GM21529 (cell line): Measurements from ENCODE around the gene CCDC186.
"Not testable (repeated sequence)": the region's sequence is repeated elsewhere in the genome, so short reads cannot be mapped to it uniquely, and the experiment has no call there.

Source experiments
- ATAC-seq: cut with Tn5 transposase; IDR thresholded peaks from one replicate; pipeline ENCODE4 v1.9.1; 2021; ENCODE audit not compliant: unreplicated experiment

The CCDC186 gene

DNA sequence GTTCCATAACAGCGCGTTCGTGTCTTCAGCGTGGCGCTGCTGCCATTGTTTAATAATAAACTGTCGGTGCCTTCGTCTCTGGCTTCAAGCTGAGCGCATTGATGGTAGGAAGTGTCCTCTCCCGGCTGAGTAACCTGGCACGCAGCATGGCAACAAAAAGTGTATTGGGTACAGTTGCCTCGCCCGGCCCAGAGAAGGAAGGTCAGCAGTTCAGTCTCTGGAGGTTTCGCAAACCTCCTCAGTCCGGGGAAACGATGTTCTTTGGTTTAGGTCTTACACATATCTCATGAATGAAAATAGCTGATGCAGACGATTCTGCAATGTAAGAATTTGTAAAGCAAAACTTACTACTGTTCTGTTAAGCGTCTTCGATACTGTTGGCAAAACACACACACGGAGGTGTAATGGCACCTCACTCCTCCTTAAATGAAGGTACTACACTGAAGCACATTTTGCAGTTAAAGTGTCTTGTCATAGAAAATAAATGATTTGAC lies 739 bp upstream of the CCDC186 start:
- ATAC-seq = peak; percentile 13

DNA sequence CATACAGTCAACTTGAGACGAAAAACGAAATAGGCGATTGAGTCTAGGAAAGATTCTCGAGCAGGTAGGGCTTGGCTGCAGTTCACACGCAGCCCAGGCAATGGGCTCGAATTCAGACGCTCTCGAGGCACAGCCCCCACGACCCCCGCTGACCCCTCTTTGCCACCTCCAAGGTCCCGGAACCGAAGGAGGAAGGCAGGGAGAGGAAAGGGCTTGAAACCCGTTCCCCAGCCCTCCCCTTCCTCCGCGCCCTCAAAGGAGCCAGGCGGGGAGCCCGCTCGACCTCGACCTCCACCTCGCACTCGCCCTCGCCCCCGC lies 441 bp downstream of the CCDC186 start:
- ATAC-seq = peak; percentile 2

DNA sequence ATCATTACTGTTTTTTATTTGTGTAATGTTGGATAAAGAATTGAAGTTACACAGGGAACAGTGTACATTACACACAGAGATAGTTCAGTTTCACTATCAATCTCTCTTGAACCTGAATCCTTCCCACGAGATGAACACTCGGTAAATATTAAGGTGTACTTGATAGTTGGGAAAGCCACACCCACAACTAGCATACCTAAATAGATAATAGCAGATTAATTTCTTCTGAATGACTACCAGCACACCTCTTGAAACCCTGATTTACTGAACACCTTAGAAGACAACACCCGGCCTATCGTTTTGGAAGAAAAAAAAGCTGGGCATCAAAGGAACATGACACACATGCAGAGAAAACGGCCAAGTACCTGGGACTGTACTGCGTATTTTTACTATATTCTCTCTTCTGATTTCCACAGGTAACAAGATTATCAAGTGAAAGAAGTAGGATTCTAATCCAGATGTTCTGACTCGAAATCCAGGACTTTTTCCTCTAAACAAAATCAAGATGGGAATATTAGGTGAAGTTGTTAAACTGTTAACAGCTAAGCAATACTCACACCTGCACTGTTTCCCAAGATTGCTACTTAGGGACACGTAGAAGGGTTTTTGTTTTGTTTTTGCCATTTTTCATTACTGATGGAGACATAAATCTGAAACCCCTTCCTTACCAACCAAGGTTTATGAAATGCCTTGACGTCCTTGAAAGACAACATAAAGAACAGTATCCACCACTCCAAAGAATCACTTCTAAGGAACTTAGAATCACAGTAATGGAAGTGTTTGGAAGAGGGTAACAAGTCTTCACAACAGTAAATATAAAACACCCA lies 1.0 kb downstream of the CCDC186 start:
- no peak for ATAC-seq

DNA sequence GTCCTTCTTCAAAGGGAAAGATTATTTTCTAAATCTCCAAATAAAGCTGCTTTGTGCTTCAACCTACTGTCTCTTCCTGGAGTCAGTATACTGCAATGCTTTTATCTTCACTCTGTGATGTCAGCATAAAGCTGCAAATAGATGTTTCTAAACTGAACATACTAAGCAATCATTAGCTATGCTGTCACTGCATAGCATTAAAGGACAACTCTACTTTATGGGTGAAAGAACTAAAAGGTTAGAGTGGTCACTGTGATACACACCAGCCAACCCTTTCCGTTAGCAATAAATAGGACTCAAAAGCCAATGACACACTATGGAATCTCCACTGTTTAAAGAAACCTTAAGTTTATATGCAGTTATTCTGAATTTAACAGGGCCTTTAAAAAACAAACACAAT lies 1.8 kb downstream of the CCDC186 start:
- no peak for ATAC-seq

DNA sequence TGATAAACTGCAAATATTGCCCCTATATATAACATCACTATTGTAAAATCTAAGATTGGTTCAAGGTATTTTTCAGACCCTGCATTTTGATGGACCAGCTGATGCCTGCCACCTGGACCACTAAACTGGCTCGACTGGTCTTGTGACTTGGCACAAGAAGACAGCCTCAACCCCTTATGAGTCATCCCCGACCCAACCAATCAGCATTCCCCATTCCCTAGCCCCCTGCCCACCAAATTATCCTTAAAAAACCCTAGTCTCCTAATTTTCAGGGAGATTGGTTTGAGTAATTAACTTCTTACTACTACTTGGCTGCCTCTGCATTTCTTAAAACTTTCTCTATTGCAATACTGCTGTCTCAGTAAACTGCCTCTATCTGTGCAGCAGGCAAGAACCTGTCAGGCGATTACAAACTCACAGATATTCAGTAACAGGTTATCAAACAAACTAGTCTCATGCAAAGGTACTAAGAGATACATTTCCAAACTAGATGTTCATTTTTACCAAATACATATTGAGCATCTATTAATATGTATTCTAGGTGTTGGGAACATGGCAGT lies 5.5 kb downstream of the CCDC186 start:
- ATAC-seq = no peak

DNA sequence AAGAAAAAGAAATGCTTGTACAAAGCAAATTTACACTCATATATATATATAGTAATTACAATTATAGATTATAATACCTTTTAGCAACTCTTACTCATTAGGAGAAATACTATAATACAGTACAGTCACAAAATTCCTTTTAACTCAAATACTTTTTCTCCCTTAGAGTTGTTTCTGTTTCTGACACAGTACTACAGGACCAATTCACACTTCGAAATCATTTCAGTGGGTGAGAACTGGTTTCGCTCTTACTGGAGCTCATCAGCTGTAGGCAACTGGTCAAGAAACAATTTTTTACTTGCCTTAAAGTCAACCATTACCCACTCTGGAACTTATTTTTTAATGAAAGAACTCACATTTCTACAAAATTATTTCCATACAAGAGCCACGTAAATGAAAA lies 6.0 kb downstream of the CCDC186 start:
- no peak for ATAC-seq

DNA sequence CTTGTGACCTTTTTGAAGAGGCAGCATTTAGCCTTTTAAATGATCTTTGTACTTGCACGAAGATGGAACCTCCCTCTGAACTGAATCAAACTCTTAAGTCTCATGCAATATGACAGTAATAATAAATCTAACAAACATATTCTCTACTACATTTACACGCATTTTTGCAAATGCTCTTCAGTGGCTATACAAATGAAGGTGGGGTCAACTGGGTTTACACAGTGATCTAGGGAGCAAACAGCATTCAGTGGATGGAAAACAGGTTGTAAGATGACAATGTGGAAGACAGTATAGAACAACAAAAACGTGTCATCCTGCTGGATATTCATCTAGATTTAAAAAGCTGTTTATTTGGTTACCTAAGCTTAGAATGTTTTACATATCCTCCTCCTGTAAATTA lies 7.5 kb downstream of the CCDC186 start:
- ATAC-seq = no peak

DNA sequence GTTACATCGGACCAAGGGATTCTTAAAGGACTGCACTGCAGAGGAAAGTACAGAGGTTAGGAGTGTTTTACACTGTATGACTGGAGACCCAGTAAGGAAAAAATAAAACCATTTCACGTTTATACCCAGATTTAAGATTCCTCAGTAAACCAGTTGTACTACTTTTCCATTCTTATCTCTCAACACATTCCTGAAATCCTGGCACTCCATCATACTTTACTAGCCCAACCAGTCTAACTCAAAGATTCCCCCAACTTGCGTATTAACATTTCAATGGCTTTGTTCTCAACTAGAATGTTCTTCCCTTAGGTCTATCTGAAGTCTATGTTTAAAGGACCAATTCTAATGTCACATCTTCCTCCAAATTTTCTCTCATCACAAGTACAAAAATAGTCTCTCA lies 8.0 kb downstream of the CCDC186 start:
- no peak for ATAC-seq

DNA sequence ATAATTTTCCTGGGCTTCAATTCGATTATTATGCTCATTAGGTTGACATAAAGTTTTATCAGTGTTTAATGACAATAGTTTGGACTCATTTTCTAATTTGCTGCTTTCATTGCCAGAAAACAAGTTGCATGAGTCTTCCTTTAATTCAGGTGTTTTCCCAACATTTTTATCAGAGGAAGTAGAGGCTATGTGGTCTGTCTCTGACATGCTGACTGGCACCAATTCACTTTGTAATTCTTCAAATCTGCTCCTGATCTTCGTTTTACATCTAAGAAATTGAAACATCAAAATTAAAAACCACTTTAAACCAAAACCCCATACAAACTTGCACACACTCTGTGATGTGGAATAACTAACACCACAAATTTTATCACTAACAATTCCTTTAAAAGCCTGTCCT lies 10.9 kb downstream of the CCDC186 start:
- no peak for ATAC-seq

DNA sequence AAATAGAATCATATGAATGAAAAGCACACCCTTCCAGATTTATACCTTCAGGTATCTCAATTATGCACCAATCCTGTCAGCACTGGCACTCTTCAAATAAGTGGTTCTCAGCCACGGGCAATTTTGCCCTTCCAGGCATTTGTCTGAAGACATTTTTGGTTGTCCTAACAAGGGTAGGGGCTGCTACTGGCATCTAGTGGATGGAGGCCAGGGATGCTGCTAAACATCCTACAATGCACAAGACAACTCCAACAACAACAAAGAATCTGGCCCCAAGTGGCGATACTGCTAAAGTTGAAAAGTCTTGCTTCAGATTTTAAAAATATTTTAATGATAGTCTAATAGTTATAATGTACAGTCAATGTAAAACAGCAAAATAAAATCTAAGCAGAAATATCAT lies 16.1 kb downstream of the CCDC186 start:
- no peak for ATAC-seq

DNA sequence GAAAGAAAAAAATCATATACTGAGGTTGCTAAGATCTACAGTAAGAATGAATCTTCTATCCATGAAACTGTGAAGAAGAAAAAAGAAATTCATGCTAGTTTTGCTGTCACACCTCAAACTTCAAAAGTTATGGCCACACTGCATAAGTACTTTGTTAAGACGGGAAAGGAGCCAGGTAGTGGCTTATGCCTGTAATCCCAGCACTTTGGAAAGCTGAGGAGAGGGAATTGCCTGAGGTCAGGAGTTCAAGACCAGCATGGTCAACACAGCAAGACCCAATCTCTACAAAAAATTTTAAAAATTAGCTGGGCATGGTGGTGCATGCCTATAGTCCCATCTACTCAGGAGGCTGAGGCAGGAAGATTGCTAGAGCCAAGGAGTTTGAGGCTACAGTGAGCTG lies 22.1 kb downstream of the CCDC186 start:
- ATAC-seq = no peak

DNA sequence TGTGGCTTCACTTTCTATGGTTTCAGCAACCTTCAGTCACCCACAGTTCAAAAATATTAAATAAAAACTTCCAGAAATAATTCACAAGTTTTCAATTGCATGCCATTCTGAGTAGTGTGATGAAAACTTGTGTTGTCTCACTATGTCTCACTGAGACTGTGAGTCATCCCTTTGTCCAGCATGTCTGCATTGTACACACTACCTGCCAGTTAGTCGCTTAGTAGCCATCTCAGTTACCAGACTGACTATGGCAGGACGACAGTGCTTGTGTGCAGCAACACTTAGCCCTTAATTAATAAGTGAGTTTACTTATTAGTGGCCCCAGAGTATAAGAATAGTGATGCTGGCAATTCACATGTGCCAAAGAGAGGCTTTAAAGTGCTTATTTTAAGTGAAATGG lies 22.5 kb downstream of the CCDC186 start:
- no peak for ATAC-seq

DNA sequence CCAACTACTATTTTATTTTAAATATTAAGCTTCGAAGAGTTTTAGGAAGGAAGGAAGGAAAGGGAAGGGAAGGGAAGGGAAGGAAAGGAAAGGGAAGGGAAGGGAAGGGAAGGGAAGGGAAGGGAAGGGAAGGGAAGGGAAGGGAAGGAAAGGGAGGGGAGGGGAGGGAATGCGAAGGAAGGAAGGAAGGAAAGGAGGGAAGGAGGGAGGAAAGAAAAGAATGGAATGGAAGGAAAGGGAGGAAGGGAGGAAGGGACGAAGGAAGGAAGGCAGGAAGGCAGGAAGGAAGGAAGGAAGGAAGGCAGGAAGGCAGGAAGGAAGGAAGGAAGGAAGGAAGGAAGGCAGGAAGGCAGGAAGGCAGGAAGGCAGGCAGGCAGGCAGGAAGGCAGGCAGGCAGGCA lies 24.5 kb downstream of the CCDC186 start:
- ATAC-seq = not testable (repeated sequence)

DNA sequence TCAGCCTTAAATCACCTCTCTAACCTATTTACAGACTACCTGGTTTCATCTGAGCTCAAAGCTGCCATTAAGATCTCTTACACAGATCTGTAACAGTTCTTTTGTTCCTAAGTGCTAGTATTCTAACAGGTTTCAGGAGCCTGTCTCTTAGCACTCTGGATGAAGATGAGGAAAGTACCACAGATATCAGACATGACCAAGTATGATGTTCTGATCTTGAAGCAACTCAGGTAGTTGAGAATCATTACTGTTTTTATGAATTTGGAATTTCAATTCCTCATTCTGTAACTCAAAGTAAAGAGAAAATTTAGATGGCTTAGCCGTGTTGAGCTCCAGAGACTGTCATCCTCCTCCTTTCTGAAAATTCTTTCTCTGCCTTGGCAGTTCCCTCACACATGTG lies 30.8 kb downstream of the CCDC186 start:
- no peak for ATAC-seq

DNA sequence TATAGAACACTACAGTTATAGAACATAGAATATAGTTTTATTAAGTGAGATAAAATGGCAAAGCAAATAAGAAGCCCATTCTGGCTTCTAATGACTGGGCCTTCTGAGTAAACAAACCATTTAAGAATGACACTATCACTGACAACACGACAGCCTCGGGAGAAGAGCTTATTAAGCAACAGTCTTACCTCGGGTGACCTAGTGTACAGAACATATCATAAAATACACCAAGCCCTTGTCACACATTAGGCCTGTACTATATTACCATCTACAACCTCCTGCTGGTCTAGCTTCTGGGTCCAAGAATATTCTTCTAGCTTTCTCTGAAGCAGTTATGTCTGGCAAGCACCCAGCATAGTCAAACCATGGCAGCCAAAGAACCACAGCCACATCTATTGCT lies 32.0 kb downstream of the CCDC186 start:
- ATAC-seq = no peak

DNA sequence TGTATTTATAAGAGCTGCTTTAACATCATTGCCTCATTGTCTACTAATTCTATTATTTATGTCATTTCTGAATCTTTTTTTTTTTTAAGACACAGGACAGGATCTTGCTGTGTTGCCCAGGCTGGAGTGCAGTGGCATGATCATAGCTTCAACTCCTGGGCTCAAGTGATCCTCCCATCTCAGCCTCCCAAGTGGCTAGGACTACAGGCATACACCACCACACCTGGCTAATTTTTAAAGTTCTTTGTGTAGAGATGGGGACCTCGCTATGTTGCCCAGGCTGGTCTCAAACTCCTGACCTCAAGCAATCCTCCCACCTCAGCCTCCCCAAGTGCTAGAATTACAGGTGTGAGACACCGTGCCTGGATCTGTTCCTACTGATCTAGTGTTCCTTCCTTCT lies 33.2 kb downstream of the CCDC186 start:
- ATAC-seq = not testable (repeated sequence)

DNA sequence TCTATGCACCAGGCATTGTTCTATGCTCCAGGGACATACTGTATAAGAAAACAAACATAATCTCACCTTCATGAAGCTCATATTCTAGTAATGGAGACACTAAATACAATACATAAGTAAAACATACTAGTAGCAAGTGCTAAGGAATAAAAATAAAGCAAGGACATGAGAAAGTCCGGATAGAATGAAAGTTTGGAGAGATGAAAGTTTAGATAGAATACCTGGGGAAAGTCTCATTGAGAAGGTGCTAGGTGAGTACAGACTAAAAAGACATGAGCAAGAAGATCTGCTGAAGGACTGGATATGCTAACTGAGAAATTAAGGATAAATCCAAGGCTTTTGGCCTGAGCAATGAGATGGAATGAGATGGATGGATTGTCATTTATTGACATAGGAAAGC lies 34.0 kb downstream of the CCDC186 start:
- no peak for ATAC-seq

DNA sequence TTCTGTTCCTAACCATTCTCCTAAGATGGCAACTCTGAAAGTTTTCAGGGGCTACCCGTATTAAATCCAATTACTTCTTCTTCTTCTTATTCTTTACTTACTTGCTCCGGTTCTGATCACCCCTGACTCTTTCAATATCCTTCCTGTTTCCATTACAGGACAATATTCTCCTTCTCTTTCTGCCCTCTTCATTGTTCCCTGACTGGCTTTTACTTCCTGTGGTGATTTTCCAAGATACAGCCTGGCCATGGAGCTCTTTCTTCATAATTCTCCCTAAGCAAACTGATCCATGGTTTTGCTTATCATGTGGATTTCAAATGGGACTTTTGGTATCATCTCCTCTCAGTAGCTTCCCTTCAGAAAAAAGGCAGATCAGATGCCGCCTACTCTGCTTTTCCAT lies 35.4 kb downstream of the CCDC186 start:
- ATAC-seq = no peak

DNA sequence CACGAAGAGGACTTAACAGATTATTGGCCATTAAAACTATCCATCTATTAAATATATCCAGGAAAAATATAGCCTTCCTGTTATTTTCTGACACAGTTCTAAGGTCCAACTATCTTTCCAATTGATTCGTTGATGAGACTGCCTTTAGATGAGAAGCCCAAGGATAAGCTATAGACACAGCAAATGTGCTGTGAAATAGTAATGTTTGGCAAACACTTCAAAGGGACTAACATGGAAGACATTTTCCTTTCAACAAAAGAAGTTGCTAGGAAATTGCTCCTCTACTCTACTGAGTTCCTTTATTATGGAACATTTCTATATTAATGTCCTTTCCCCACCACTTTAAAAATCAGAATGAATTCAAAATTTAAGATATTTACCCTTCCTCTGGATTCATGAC lies 38.5 kb downstream of the CCDC186 start:
- ATAC-seq = no peak

DNA sequence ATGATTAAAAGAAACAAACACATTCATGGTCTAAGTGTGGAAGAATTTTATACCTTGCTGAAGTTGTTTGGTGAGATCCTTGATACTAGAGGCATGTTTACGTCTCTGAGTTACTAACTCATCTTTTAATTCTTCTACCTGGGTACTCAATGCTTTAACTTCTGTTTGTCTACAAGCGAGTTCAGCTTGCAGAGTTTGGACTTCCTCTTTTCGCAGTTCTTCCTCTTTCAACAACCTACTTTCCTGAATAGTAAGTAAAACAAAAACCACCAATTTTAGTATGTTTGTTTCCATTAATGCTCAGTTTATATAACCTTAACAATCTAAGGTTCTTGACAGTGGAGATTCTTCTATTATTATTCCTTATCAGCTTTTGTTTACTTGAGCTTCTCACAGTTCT lies 42.9 kb downstream of the CCDC186 start:
- peak; percentile 88 for ATAC-seq

DNA sequence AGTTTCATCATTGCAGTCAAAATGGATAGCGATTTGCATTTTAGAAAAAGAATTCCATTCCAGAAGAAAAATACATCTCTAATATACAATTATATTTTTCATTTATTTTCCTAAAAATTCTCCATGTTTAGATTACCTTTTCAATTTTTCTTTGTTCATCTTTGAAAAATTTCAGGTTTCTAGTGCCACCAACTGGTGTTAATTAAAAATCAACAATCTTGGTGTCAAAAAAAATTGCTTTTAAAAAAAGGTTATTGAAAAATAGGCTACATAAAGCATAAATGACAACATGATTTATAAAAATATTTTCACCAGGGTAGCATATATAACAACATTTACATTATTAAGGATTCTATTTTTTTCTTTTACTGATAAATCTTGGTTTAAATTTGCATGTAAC lies 53.0 kb downstream of the CCDC186 start:
- ATAC-seq = no peak

DNA sequence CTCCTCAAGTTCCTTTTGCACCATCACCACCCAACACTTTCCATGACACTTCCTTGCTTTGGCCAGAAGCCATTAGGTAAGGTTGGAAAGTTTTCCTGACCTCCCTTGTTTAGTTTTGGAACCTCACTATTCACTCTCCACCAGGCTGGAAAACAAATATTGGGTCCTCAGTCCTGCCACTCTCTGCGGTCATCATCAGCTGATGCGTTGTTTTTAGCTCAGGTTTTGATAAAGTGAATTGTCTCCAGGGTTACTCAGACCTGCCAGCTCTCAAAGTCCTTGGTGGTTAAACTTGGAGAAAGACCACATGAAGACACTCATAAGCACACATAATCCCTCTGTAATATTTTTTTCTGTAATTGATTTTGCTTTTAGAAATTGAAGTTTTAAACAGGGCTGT lies 55.5 kb downstream of the CCDC186 start:
- no peak for ATAC-seq

DNA sequence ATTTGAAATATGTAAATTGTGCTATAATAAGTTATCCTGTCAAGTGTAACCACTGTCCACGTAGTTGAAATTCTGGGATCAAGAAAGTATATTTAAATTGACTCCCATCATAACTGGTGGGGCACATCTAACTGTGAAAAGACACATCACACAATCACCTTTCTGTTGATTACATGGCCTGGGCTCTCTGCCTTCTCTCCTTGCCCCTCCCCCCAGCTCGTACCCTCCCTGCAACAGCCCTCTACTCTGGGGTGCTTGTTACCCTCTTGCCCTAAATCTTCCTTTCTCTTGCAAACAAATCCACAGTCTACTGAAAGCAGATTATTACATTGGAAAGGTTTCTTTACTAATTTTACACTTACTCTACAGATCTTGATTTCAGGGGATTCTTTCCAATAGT lies 56.3 kb downstream of the CCDC186 start:
- ATAC-seq = no peak
